ENCODE results near the gene ATG7.

Gene ATG7

DNA sequence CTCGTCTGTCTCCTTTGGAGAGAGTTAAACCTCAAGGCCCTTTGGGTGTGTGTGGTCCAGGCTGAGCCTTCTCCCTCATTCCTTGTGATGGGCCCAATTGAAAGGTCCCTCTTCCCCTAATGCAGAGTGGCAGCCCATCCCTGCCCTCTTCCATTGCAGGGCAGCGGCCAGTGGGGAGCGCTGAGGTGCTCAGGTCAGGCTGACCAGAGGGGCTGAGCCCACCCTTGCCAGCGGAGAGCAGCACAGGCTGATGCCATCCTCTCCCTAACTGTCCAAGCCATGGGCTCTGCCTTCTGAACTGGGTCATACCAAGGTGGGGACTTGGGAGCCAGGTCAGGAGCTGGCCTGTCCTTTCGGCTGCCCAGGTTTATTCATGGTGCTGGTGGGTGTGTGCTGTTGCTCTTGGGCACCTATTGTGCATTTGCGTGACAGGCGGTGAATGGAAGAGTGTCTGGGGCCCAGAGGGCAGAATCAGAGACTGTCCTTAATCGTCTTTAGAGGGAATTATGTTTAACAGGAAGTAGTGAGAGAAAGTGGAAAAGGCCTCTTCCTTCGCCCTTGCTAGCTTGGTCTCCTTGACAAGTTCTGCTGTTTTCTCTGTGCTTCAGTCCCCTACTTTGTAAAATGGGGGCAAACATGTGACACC is 274.6 kb downstream of the ATG7 start:
- Histone ChIP-seq H3K27me3 (ENCODE audit: control insufficient read depth, low read length) (no peaks in the 10 kb centered on the region), H3K27ac (ENCODE audit: low read depth, low read length) (no peak overlapping the region), H3K36me3 (ENCODE audit: control insufficient read depth, low read length) (no peaks in the 10 kb centered on the region), H3K4me3 (ENCODE audit: low read length) (no peak overlapping the region), H3K9me3 (ENCODE audit: control insufficient read depth, insufficient read depth, low read length) (no peaks in the 10 kb centered on the region), H3K79me2 (ENCODE audit: control insufficient read depth, low read length) (no peaks in the 10 kb centered on the region), H3F3A (ENCODE audit: control insufficient read depth, insufficient read depth) (peaks cover 11% of the 10 kb centered on the region; the same call in 1 of the 2 replicates), H4K20me1 (ENCODE audit: control insufficient read depth, insufficient read depth, low read depth, low read length) (no peaks in the 10 kb centered on the region), H3K4me1 (ENCODE audit: control insufficient read depth, low read length) (peaks cover 28% of the 10 kb centered on the region), H3K9me2 (replicated peaks; ENCODE audit: control insufficient read depth, low read length) (no peaks in the 10 kb centered on the region), H3K4me2 (ENCODE audit: low read length) (no peak overlapping the region)
- TF ChIP-seq, protein P1, sequence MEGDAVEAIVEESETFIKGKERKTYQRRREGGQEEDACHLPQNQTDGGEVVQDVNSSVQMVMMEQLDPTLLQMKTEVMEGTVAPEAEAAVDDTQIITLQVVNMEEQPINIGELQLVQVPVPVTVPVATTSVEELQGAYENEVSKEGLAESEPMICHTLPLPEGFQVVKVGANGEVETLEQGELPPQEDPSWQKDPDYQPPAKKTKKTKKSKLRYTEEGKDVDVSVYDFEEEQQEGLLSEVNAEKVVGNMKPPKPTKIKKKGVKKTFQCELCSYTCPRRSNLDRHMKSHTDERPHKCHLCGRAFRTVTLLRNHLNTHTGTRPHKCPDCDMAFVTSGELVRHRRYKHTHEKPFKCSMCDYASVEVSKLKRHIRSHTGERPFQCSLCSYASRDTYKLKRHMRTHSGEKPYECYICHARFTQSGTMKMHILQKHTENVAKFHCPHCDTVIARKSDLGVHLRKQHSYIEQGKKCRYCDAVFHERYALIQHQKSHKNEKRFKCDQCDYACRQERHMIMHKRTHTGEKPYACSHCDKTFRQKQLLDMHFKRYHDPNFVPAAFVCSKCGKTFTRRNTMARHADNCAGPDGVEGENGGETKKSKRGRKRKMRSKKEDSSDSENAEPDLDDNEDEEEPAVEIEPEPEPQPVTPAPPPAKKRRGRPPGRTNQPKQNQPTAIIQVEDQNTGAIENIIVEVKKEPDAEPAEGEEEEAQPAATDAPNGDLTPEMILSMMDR (IDR thresholded peaks at IDR 0.05; ENCODE audit: low read depth, low read length, poor library complexity, severe bottlenecking), result no peak
- TF ChIP-seq EZH2phosphoT487 (IDR thresholded peaks at IDR 0.05; ENCODE audit: borderline replicate concordance, low read length), result no peak

DNA sequence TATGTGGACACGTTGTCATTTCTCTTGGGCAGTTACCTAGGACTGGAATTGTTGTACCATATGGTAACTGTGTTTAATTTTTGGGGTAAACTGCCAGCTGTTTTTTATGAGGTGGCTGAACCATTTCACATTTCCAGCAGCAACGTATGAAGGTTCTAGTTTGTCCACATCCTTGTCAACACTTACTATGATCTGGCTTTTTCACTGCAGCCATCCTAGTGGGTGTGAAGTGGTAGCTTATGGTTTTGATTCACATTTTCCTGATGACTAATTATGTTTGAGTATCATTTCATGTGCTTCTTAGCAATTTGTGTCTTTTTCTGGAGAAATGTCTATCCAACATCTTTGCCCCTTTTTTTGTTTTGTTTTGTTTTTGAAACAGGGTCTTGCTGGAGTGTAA is 275.3 kb downstream of the ATG7 start:
- H3K27ac ChIP-seq (ENCODE audit: low read depth, low read length), result no peak overlapping the region
- no peaks in the 10 kb centered on the region for H3K9me3 ChIP-seq (ENCODE audit: control insufficient read depth, insufficient read depth, low read length)
- no peaks in the 10 kb centered on the region for H3K27me3 ChIP-seq (ENCODE audit: control insufficient read depth, low read length)
- H3K4me2 ChIP-seq (ENCODE audit: low read length), result no peak overlapping the region
- H3K4me3 ChIP-seq (ENCODE audit: low read length), result no peak overlapping the region
- TF ChIP-seq, protein P1 (IDR thresholded peaks at IDR 0.05; ENCODE audit: low read depth, low read length, poor library complexity, severe bottlenecking), result no peak
- TF ChIP-seq EZH2phosphoT487 (IDR thresholded peaks at IDR 0.05; ENCODE audit: borderline replicate concordance, low read length), result no peak
- H3K36me3 ChIP-seq (ENCODE audit: control insufficient read depth, low read length), result no peaks in the 10 kb centered on the region
- peaks cover 11% of the 10 kb centered on the region; the same call in 1 of the 2 replicates for H3F3A ChIP-seq (ENCODE audit: control insufficient read depth, insufficient read depth)
- H3K79me2 ChIP-seq (ENCODE audit: control insufficient read depth, low read length), result no peaks in the 10 kb centered on the region
- no peaks in the 10 kb centered on the region for H4K20me1 ChIP-seq (ENCODE audit: control insufficient read depth, insufficient read depth, low read depth, low read length)
- H3K9me2 ChIP-seq (replicated peaks; ENCODE audit: control insufficient read depth, low read length), result no peaks in the 10 kb centered on the region
- H3K4me1 ChIP-seq (ENCODE audit: control insufficient read depth, low read length), result peaks cover 28% of the 10 kb centered on the region

DNA sequence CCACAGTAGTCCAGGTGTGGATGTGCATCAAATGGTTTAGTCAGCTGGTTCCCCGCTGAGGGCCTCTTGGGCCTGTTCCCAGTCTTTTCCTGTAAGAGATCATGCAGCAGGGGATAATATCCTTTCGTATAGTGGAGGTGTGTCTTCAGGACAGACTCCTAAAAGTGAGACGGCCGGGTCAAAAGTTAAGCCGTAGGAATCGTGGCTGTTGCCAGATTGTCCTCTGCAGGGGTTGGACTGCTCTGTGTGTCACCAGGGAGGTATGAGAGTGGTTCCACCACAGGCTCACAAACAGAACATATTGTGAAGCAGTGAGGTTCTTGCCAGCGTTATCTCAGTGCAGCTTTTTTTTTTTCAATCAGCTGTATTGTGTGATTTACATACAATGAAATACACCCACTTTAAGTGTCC is 276.5 kb downstream of the ATG7 start:
- peaks cover 28% of the 10 kb centered on the region for H3K4me1 ChIP-seq (ENCODE audit: control insufficient read depth, low read length)
- TF ChIP-seq, protein P1 (IDR thresholded peaks at IDR 0.05; ENCODE audit: low read depth, low read length, poor library complexity, severe bottlenecking), result no peak
- no peak for TF ChIP-seq EZH2phosphoT487 (IDR thresholded peaks at IDR 0.05; ENCODE audit: borderline replicate concordance, low read length)

More for the DNA sequence above, 276.5 kb downstream of the ATG7 start:
- Histone ChIP-seq H3K27me3 (ENCODE audit: control insufficient read depth, low read length) (no peaks in the 10 kb centered on the region), H3K9me2 (replicated peaks; ENCODE audit: control insufficient read depth, low read length) (no peaks in the 10 kb centered on the region), H3K9me3 (ENCODE audit: control insufficient read depth, insufficient read depth, low read length) (no peaks in the 10 kb centered on the region), H3F3A (ENCODE audit: control insufficient read depth, insufficient read depth) (peaks cover 11% of the 10 kb centered on the region; the same call in 1 of the 2 replicates), H3K27ac (ENCODE audit: low read depth, low read length) (no peak overlapping the region), H3K4me2 (ENCODE audit: low read length) (no peak overlapping the region), H4K20me1 (ENCODE audit: control insufficient read depth, insufficient read depth, low read depth, low read length) (no peaks in the 10 kb centered on the region), H3K36me3 (ENCODE audit: control insufficient read depth, low read length) (no peaks in the 10 kb centered on the region; the same call in 1 of the 2 replicates), H3K79me2 (ENCODE audit: control insufficient read depth, low read length) (no peaks in the 10 kb centered on the region), H3K4me3 (ENCODE audit: low read length) (no peak overlapping the region)

Measured in DOHH2 (cell line).